SK-N-SH treated with all-trans-retinoic acid at 6 μM for 48 hours (cell line): Measurements from ENCODE around the gene UBA7.

ENCODE experiments used
- ZFP3 ChIP-seq: fragments of 250-450 bp; sonication (Bioruptor Pico); IDR thresholded peaks from 2 replicates; pipeline ENCODE4 v1.5.0; 2020; ENCODE audit warnings: mild to moderate bottlenecking, moderate library complexity
- ZFP30 ChIP-seq: fragments of 450-650 bp; formaldehyde crosslinking; IDR thresholded peaks from 2 replicates; pipeline ENCODE4 v1.5.0; 2022; ENCODE audit warnings: mild to moderate bottlenecking, moderate library complexity

DNA sequence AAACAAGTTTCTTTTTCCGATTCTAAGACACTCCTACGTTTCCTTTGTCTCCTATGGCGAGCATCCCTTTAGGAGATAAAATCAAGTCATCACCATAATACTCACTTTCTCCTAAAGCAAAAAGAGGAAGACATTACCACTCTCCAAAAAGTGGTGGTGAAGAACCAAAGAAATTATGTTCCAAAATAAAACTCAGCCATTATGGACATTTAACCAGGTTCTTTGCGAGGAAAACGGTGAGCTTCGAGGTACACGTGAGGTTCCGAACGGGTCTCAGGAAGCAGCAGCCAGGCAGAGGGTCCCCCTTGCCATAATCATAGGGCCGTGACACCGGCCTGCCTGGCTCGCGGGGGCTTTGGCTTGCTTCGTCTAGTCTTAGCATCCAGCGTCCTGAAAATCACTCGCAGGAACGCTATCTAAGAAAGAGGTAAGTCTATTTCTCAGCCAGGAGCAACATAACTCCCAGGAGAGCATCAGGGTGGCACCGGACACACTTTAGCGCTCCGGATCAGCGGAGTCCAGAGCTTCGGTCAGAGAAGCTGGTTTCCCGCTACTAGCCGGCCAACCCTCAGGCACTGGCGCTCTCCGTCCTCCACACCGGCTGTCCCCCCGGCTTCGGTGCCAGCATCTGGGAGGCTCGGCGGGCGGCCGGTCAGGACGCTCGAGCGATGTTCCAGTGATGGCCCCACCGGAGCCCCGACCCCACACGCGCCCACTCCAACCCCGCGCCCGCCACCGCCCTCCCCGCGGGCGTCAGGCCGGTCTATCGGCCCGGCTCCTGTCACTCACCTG, 28.0 kb downstream of the UBA7 start:
- TF ChIP-seq ZFP3 (no peak), ZFP30 (no peak)
